WTC11 (cell line): ENCODE results near the gene ALDH1A2. TPM values are rescaled to one million over a fixed set of nuclear protein-coding genes. Genes with fewer than 3 reads are reported as not detected.

Source experiments
- ATAC-seq: fragments of 200-7000 bp; cut with Tn5 transposase; 2 replicates; pipeline ENCODE4 v1.10.0; 2021; ENCODE audit warnings: mild to moderate bottlenecking, moderate library complexity
- CTCF ChIA-PET: fragments of 300-600 bp; sonication (Branson Sonifier 250); formaldehyde crosslinking; loops from one replicate; lab custom pipeline; 2021; ENCODE audit warnings: antibody characterized with exemption; lab: Charles Lee
- POLR2A ChIA-PET: fragments of 350-600 bp; sonication (Branson Sonifier 250); formaldehyde crosslinking; loops from one replicate; lab custom pipeline; 2021; ENCODE audit warnings: antibody characterized with exemption; lab: Charles Lee
- DNase-seq: peaks from one replicate; pipeline ENCODE4 v3.0.0; 2021; ENCODE audit warnings: low spot score
- H3K27ac Mint-ChIP-seq: 2 replicates; pipeline ENCODE4 v1.8.0; 2021; ENCODE audit warnings: mixed read lengths
- H3K27me3 Mint-ChIP-seq: 2 replicates; pipeline ENCODE4 v1.8.0; 2021; ENCODE audit warnings: low read depth, mild to moderate bottlenecking, moderate library complexity, mixed read lengths
- H3K36me3 Mint-ChIP-seq: 2 replicates; pipeline ENCODE4 v1.8.0; 2021; ENCODE audit warnings: mixed read lengths
- H3K4me1 Mint-ChIP-seq: 2 replicates; pipeline ENCODE4 v1.8.0; 2022; ENCODE audit warnings: mixed read lengths
- H3K4me3 Mint-ChIP-seq: 2 replicates; pipeline ENCODE4 v1.8.0; 2021; ENCODE audit warnings: mild to moderate bottlenecking, moderate library complexity, mixed read lengths
- H3K9me3 Mint-ChIP-seq: 2 replicates; pipeline ENCODE4 v1.8.0; 2021; ENCODE audit warnings: mixed read lengths
- ARID4B ChIP-seq: sonication (generic); formaldehyde crosslinking; IDR thresholded peaks from 2 replicates; pipeline ENCODE4 v1.8.0; 2023; ENCODE audit warnings: missing genetic modification reagents, mild to moderate bottlenecking, borderline replicate concordance
- ATF1 ChIP-seq: sonication (generic); formaldehyde crosslinking; IDR thresholded peaks from 2 replicates; pipeline ENCODE4 v1.8.1; 2023; ENCODE audit warnings: mild to moderate bottlenecking, moderate library complexity, missing genetic modification reagents
- ATF3 ChIP-seq: sonication (generic); formaldehyde crosslinking; conservative IDR thresholded peaks from 2 replicates; pipeline ENCODE4 v1.8.1; 2022; ENCODE audit warnings: mild to moderate bottlenecking, missing genetic modification reagents
- ESRRA ChIP-seq: sonication (generic); formaldehyde crosslinking; IDR thresholded peaks from 2 replicates; pipeline ENCODE4 v1.8.1; 2022; ENCODE audit warnings: mild to moderate bottlenecking, missing genetic modification reagents, borderline replicate concordance
- IRF1 ChIP-seq: sonication (generic); formaldehyde crosslinking; IDR thresholded peaks from 2 replicates; pipeline ENCODE4 v1.8.0; 2023; ENCODE audit warnings: missing genetic modification reagents
- RELA ChIP-seq: sonication (generic); formaldehyde crosslinking; IDR thresholded peaks from 2 replicates; pipeline ENCODE4 v1.8.1; 2022; ENCODE audit warnings: missing genetic modification reagents, mild to moderate bottlenecking, borderline replicate concordance
- SP1 ChIP-seq: sonication (generic); formaldehyde crosslinking; conservative IDR thresholded peaks from 2 replicates; pipeline ENCODE4 v1.8.1; 2022; ENCODE audit warnings: missing genetic modification reagents
- TCF7 ChIP-seq: sonication (generic); formaldehyde crosslinking; IDR thresholded peaks from 2 replicates; pipeline ENCODE4 v1.8.0; 2022; ENCODE audit warnings: mild to moderate bottlenecking, low read depth, missing genetic modification reagents, moderate library complexity
- TEAD1 ChIP-seq: sonication (generic); formaldehyde crosslinking; IDR thresholded peaks from 2 replicates; pipeline ENCODE4 v1.8.0; 2022; ENCODE audit warnings: mild to moderate bottlenecking, missing genetic modification reagents
- ZBTB43 ChIP-seq: sonication (generic); formaldehyde crosslinking; IDR thresholded peaks from 2 replicates; pipeline ENCODE4 v1.8.1; 2023; ENCODE audit warnings: mild to moderate bottlenecking, missing genetic modification reagents
- ZNF281 ChIP-seq: sonication (generic); formaldehyde crosslinking; IDR thresholded peaks from 2 replicates; pipeline ENCODE4 v1.8.0; 2023; ENCODE audit warnings: mild to moderate bottlenecking, missing genetic modification reagents
- ZNF512 ChIP-seq: sonication (generic); formaldehyde crosslinking; IDR thresholded peaks from 2 replicates; pipeline ENCODE4 v1.8.1; 2022; ENCODE audit warnings: missing genetic modification reagents, borderline replicate concordance
- total RNA-seq: library from RNA; stranded (reverse); gene quantifications from 3 replicates; pipeline ENCODE4 v1.2.3, GENCODE V29; 2021

ALDH1A2 gene
- total RNA-seq, 1 experiment from 2014 or later, result 1.1 TPM

- POLR2A ChIA-PET, result no interaction called here
- Mint-ChIP-seq H3K4me3 (no peak overlapping the region), H3K36me3 (no peaks in the 10 kb centered on the region), H3K27ac (no peak overlapping the region), H3K4me1 (peaks cover 11% of the 10 kb centered on the region), H3K9me3 (peaks cover 4% of the 10 kb centered on the region; the same call in 1 of the 2 replicates), H3K27me3 (no peaks in the 10 kb centered on the region)
- ATAC-seq, result no peak
- DNase-seq, result no peak
- CTCF ChIA-PET, result interaction anchor here (0.8 kb wide), 1 partner anchor 122 kb away, joined by 3 read pairs; no protein-coding TSS in a partner anchor
- TF ChIP-seq ZNF512 (CRISPR knock-in tag) (no peak), ATF3 (CRISPR knock-in tag) (no peak), ZBTB43 (CRISPR knock-in tag) (no peak), IRF1 (no peak), RELA (CRISPR knock-in tag) (no peak), ZNF281 (CRISPR knock-in tag) (no peak), ATF1 (no peak), TCF7 (CRISPR knock-in tag) (no peak), SP1 (CRISPR knock-in tag) (no peak), ESRRA (no peak), TEAD1 (no peak), ARID4B (CRISPR knock-in tag) (no peak)
Measured at GRCh38 chr15:57948351-57949289, 116.9 kb downstream of the ALDH1A2 start.
